Trophoblast cell (in vitro differentiated cells and primary cell): ENCODE measurements around the gene CADM2.
A peak's percentile ranks its signal among the peaks of the same experiment; 100 is the strongest.

Experiments used
- DNase-seq, 2 donors: peaks; one replicate each; pipeline ENCODE4 v3.0.0-alpha.2; 2016
- H2AFZ ChIP-seq: 2 replicates; pipeline ENCODE4 v1.6.1; 2013; ENCODE audit warnings: low read length, moderate library complexity, mild to moderate bottlenecking; ENCODE audit not compliant: insufficient read depth, poor library complexity
- H2AK5ac ChIP-seq: 2 replicates; pipeline ENCODE4 v1.6.1; 2013; ENCODE audit warnings: mild to moderate bottlenecking, low read length
- H2BK120ac ChIP-seq: 2 replicates; pipeline ENCODE4 v1.6.1; 2013; ENCODE audit warnings: low read length, mild to moderate bottlenecking, moderate library complexity; ENCODE audit not compliant: insufficient read depth, poor library complexity
- H2BK12ac ChIP-seq: 2 replicates; pipeline ENCODE4 v1.6.1; 2013; ENCODE audit warnings: mild to moderate bottlenecking, low read length, moderate library complexity
- H2BK5ac ChIP-seq: 2 replicates; pipeline ENCODE4 v1.6.1; 2013; ENCODE audit warnings: low read length, low read depth, moderate library complexity, mild to moderate bottlenecking; ENCODE audit not compliant: poor library complexity
- H3K14ac ChIP-seq: 2 replicates; pipeline ENCODE4 v1.6.1; 2013; ENCODE audit warnings: mild to moderate bottlenecking, low read length
- H3K18ac ChIP-seq: 2 replicates; pipeline ENCODE4 v1.6.1; 2013; ENCODE audit warnings: mild to moderate bottlenecking, low read length
- H3K23ac ChIP-seq: 2 replicates; pipeline ENCODE4 v1.6.1; 2013; ENCODE audit warnings: low read length
- H3K27ac ChIP-seq: 2 replicates; pipeline ENCODE4 v1.5.1; 2013; ENCODE audit warnings: low read depth, mild to moderate bottlenecking, inconsistent platforms, low read length, moderate library complexity
- H3K27me3 ChIP-seq: 2 replicates; pipeline ENCODE4 v1.6.1; 2013; ENCODE audit warnings: inconsistent platforms, mild to moderate bottlenecking, low read length, moderate library complexity; ENCODE audit not compliant: insufficient read depth
- H3K36me3 ChIP-seq, 2 experiments: 1 replicate in 1 of 2; 2 replicates in 1 of 2; pipeline ENCODE4 v1.6.1; 2013; ENCODE audit warnings: low read length in 2 of 2, mild to moderate bottlenecking in 2 of 2, moderate library complexity in 1 of 2; ENCODE audit not compliant: insufficient read depth in 2 of 2, control insufficient read depth in 1 of 2
- H3K4ac ChIP-seq: 2 replicates; pipeline ENCODE4 v1.6.1; 2013; ENCODE audit warnings: low read depth, mild to moderate bottlenecking, low read length, moderate library complexity
- H3K4me1 ChIP-seq, 2 experiments: 1 replicate in 1 of 2; 2 replicates in 1 of 2; pipeline ENCODE4 v1.6.1; 2013; ENCODE audit warnings: low read length in 2 of 2, mild to moderate bottlenecking in 2 of 2, moderate library complexity in 1 of 2; ENCODE audit not compliant: insufficient read depth in 2 of 2, control insufficient read depth in 1 of 2
- H3K4me2 ChIP-seq: 2 replicates; pipeline ENCODE4 v1.6.1; 2013; ENCODE audit warnings: inconsistent platforms, mild to moderate bottlenecking, low read length, moderate library complexity
- H3K4me3 ChIP-seq: 2 replicates; pipeline ENCODE4 v1.5.1; 2013; ENCODE audit warnings: mild to moderate bottlenecking, low read depth, low read length, inconsistent platforms
- H3K79me1 ChIP-seq: one replicate; pipeline ENCODE4 v1.6.1; 2013; ENCODE audit warnings: low read length
- H3K79me2 ChIP-seq: 2 replicates; pipeline ENCODE4 v1.6.1; 2013; ENCODE audit warnings: low read length, mild to moderate bottlenecking; ENCODE audit not compliant: control insufficient read depth, insufficient read depth, poor library complexity
- H3K9ac ChIP-seq: 2 replicates; pipeline ENCODE4 v1.6.1; 2013; ENCODE audit warnings: mild to moderate bottlenecking, low read length
- H3K9me3 ChIP-seq: 2 replicates; pipeline ENCODE4 v1.6.1; 2013; ENCODE audit warnings: low read depth, mild to moderate bottlenecking, control low read depth, inconsistent platforms, low read length; ENCODE audit not compliant: insufficient read depth
- H4K12ac ChIP-seq: 2 replicates; pipeline ENCODE4 v1.6.1; 2013; ENCODE audit warnings: low read depth, mild to moderate bottlenecking, low read length, moderate library complexity
- H4K8ac ChIP-seq: 2 replicates; pipeline ENCODE4 v1.6.1; 2013; ENCODE audit warnings: low read depth, mild to moderate bottlenecking, low read length, moderate library complexity
- H4K91ac ChIP-seq: one replicate; pipeline ENCODE4 v1.6.1; 2013; ENCODE audit warnings: low read depth, mild to moderate bottlenecking, low read length, moderate library complexity
- WGBS: extraction: QIAGEN DNeasy Blood & Tissue Kit; methylation state at CpG from one replicate; pipeline ENCODE4 v1.1.7; 2013; ENCODE audit warnings: missing lambda C conversion rate; ENCODE audit not compliant: insufficient read length, insufficient coverage; ENCODE audit errors: extremely low coverage; 5-methylcytosine and 5-hydroxymethylcytosine counted together

CADM2 gene

GRCh38 chr3:85567071-85567676 lies 608.4 kb downstream of the CADM2 start:
- H3K4me2 ChIP-seq = no peak overlapping the region
- H2BK12ac ChIP-seq = no peak overlapping the region
- H3K4ac ChIP-seq = no peak overlapping the region
- no peaks in the 10 kb centered on the region for H3K27me3 ChIP-seq
- no peak overlapping the region for H2AFZ ChIP-seq
- H3K23ac ChIP-seq = no peak overlapping the region
- H3K9ac ChIP-seq = no peak overlapping the region
- H3K9me3 ChIP-seq = no peaks in the 10 kb centered on the region
- H3K14ac ChIP-seq = no peak overlapping the region
- H3K79me2 ChIP-seq = no peaks in the 10 kb centered on the region
- H4K91ac ChIP-seq = no peak overlapping the region
- no peak overlapping the region for H2AK5ac ChIP-seq
- no peak overlapping the region for H3K4me3 ChIP-seq
- WGBS = no CpG with 5 or more reads among the region's 5 CpGs
- H3K36me3 ChIP-seq = no peaks in the 10 kb centered on the region
- no peaks in the 10 kb centered on the region for H3K4me1 ChIP-seq
- no peak overlapping the region for H3K18ac ChIP-seq
- H4K12ac ChIP-seq = no peak overlapping the region
- H2BK5ac ChIP-seq = no peak overlapping the region
- H3K79me1 ChIP-seq = no peaks in the 10 kb centered on the region
- no peak overlapping the region for H2BK120ac ChIP-seq
- H4K8ac ChIP-seq = no peak overlapping the region
- H3K27ac ChIP-seq = no peak overlapping the region
- DNase-seq = peak; percentile 5 to 59

GRCh38 chr3:85570819-85571218 lies 612.0 kb downstream of the CADM2 start:
- H4K91ac ChIP-seq = no peak overlapping the region
- DNase-seq = no peak
- no peak overlapping the region for H3K9ac ChIP-seq
- H3K36me3 ChIP-seq = no peaks in the 10 kb centered on the region
- no peak overlapping the region for H3K4ac ChIP-seq
- no peak overlapping the region for H4K8ac ChIP-seq
- no peak overlapping the region for H2BK5ac ChIP-seq
- no peak overlapping the region for H4K12ac ChIP-seq
- no peak overlapping the region for H3K14ac ChIP-seq
- H2AFZ ChIP-seq = no peak overlapping the region
- H3K4me2 ChIP-seq = no peak overlapping the region
- no peak overlapping the region for H2BK120ac ChIP-seq
- H2AK5ac ChIP-seq = no peak overlapping the region
- no peaks in the 10 kb centered on the region for H3K4me1 ChIP-seq
- H3K27me3 ChIP-seq = no peaks in the 10 kb centered on the region
- no peak overlapping the region for H3K4me3 ChIP-seq
- no peak overlapping the region for H3K23ac ChIP-seq
- no CpG with 5 or more reads among the region's 3 CpGs for WGBS
- no peaks in the 10 kb centered on the region for H3K9me3 ChIP-seq
- no peaks in the 10 kb centered on the region for H3K79me2 ChIP-seq
- H2BK12ac ChIP-seq = no peak overlapping the region
- H3K18ac ChIP-seq = no peak overlapping the region
- no peaks in the 10 kb centered on the region for H3K79me1 ChIP-seq
- H3K27ac ChIP-seq = no peak overlapping the region

- Histone ChIP-seq H2BK5ac (no peak overlapping the region), H2AK5ac (no peak overlapping the region), H3K9ac (no peak overlapping the region), H4K91ac (no peak overlapping the region), H2BK12ac (no peak overlapping the region), H2BK120ac (no peak overlapping the region), H3K79me2 (no peaks in the 10 kb centered on the region), H3K14ac (no peak overlapping the region), H3K27me3 (no peaks in the 10 kb centered on the region), H3K9me3 (no peaks in the 10 kb centered on the region), H3K23ac (no peak overlapping the region), H4K8ac (no peak overlapping the region), H2AFZ (no peak overlapping the region), H3K36me3 (no peaks in the 10 kb centered on the region), H3K27ac (no peak overlapping the region), H4K12ac (no peak overlapping the region), H3K79me1 (no peaks in the 10 kb centered on the region), H3K18ac (no peak overlapping the region), H3K4me1 (no peaks in the 10 kb centered on the region), H3K4me2 (no peak overlapping the region), H3K4ac (no peak overlapping the region), H3K4me3 (no peak overlapping the region)
- DNase-seq = peak in 1 of 2 donors; percentile 19
- no CpG with 5 or more reads among the region's 6 CpGs for WGBS
These were observed 613.0 kb downstream of the CADM2 start for GRCh38 chr3:85571835-85572234.

- no peak overlapping the region for H3K4ac ChIP-seq
- no peak overlapping the region for H2BK12ac ChIP-seq
- H3K27me3 ChIP-seq = no peaks in the 10 kb centered on the region
- no peak overlapping the region for H2AK5ac ChIP-seq
- H3K4me2 ChIP-seq = no peak overlapping the region
- H3K79me2 ChIP-seq = no peaks in the 10 kb centered on the region
- no peak overlapping the region for H2BK120ac ChIP-seq
- H3K4me3 ChIP-seq = no peak overlapping the region
- no peak overlapping the region for H2BK5ac ChIP-seq
- H3K36me3 ChIP-seq = no peaks in the 10 kb centered on the region
- WGBS = no CpG with 5 or more reads among the region's 4 CpGs
- no peak overlapping the region for H3K9ac ChIP-seq
- no peak overlapping the region for H4K8ac ChIP-seq
- no peaks in the 10 kb centered on the region for H3K9me3 ChIP-seq
- H3K23ac ChIP-seq = no peak overlapping the region
- H3K18ac ChIP-seq = no peak overlapping the region
- no peak overlapping the region for H4K12ac ChIP-seq
- H3K4me1 ChIP-seq = no peaks in the 10 kb centered on the region
- no peak overlapping the region for H2AFZ ChIP-seq
- no peak overlapping the region for H3K14ac ChIP-seq
- H3K27ac ChIP-seq = no peak overlapping the region
- H3K79me1 ChIP-seq = no peaks in the 10 kb centered on the region
- DNase-seq = no peak
- H4K91ac ChIP-seq = no peak overlapping the region
These were observed 613.6 kb downstream of the CADM2 start for GRCh38 chr3:85572426-85572825.
